ENCODE measurements around the gene OSTM1. TPM values are rescaled to one million over a fixed set of nuclear protein-coding genes. Genes with fewer than 3 reads are reported as not detected.

The OSTM1 gene
- total and polyA plus RNA-seq, 10 of the 15 experiments (the other 5 are each of a cell fraction or from before 2014, with no cell fraction given) = 3.0 to 17.1 (median 5.8) TPM

- Histone ChIP-seq H3K79me2 (ENCODE audit: control insufficient read depth, insufficient read depth, low read length) (peaks cover 4% of the 10 kb centered on the region), H3K9ac (ENCODE audit: control insufficient read depth, insufficient read depth, low read length) (peak overlapping the region; percentile 78; the same call in 1 of the 2 replicates), H3K4me2 (ENCODE audit: control insufficient read depth, insufficient read depth) (peak overlapping the region; percentile 88), H3K9me3 (replicated peaks; ENCODE audit: control insufficient read depth, insufficient read depth, low read length) (no peaks in the 10 kb centered on the region), H4K20me1 (ENCODE audit: control insufficient read depth, insufficient read depth) (no peaks in the 10 kb centered on the region), H3K27ac (ENCODE audit: control insufficient read depth, insufficient read depth) (0 out of 2 replicates have a peak overlapping the region, but pooled peaks have one; percentile 37), H3K27me3 (replicated peaks in 1 of 2; ENCODE audit: control insufficient read depth in 2 of 2, insufficient read depth in 2 of 2, low read length in 1 of 2) (no peaks in the 10 kb centered on the region), H2AFZ (ENCODE audit: control insufficient read depth, low read depth, low read length) (peak overlapping the region; percentile 98), H3K4me3 (peak overlapping the region; percentile 93), H3K36me3 (ENCODE audit: control insufficient read depth in 2 of 2, insufficient read depth in 2 of 2, low read length in 1 of 2) (no peaks in the 10 kb centered on the region), H3K4me1 (ENCODE audit: control insufficient read depth, insufficient read depth, low read length) (peaks cover 4% of the 10 kb centered on the region)
- no peak for TF ChIP-seq HSF1 (IDR thresholded peaks at IDR 0.05; ENCODE audit: low read depth, low read length)
- no peak for TF ChIP-seq SREBF2 (IDR thresholded peaks at IDR 0.05; ENCODE audit: low read length)
- TF ChIP-seq PAX8 (IDR thresholded peaks at IDR 0.05) = no peak
- in situ Hi-C loops (cut with MboI) = no loop called here
- ChIA-PET CTCF (interaction anchor here (1.5 kb wide), 1 partner anchor 9 kb away, joined by 3 read pairs; no protein-coding TSS in a partner anchor), RAD21 (ENCODE audit: unreplicated experiment) (no interaction called here), SMC1A (ENCODE audit: uncharacterized antibody, unreplicated experiment) (interaction anchor here (0.8 kb wide), 1 partner anchor 18 kb away, joined by 4 read pairs; no protein-coding TSS in a partner anchor), POLR2A (interaction anchor here (0.7 kb wide), 1 partner anchor 16 kb away, joined by 4 read pairs; no protein-coding TSS in a partner anchor)
- ATAC-seq (peak; percentile 70), DNase-seq (ENCODE audit: low read depth, low spot score) (no peak), FAIRE-seq (no peak)
- intact Hi-C loops (cut with micrococcal nuclease; ENCODE audit: unreplicated experiment) = no loop called here
- BruUV-seq (replicated peaks) = no TSS peak
- under 1% methylated on average over 12 of the region's 12 CpGs for WGBS (ENCODE audit: insufficient coverage, insufficient replicate concordance, low lambda C conversion rate, missing lambda C conversion rate)
Observed at GRCh38 chr6:108074057-108074358, 533 bp downstream of the OSTM1 start.

GRCh38 chr6:108071736-108072276 lies 2.7 kb downstream of the OSTM1 start:
- WGBS (ENCODE audit: insufficient coverage, insufficient replicate concordance, low lambda C conversion rate, missing lambda C conversion rate) = 71% methylated on average over 3 of the region's 3 CpGs
- H3K4me1 ChIP-seq (ENCODE audit: control insufficient read depth, insufficient read depth, low read length) = peaks cover 7% of the 10 kb centered on the region
- SMC1A ChIA-PET (ENCODE audit: uncharacterized antibody, unreplicated experiment) = interaction anchor here (0.7 kb wide), 1 partner anchor 129 kb away, joined by 3 read pairs; no protein-coding TSS in a partner anchor
- H3K27me3 ChIP-seq (replicated peaks in 1 of 2; ENCODE audit: control insufficient read depth in 2 of 2, insufficient read depth in 2 of 2, low read length in 1 of 2) = no peaks in the 10 kb centered on the region
- no peak overlapping the region for H3K4me3 ChIP-seq
- no TSS peak for BruUV-seq (replicated peaks)
- H3K27ac ChIP-seq (ENCODE audit: control insufficient read depth, insufficient read depth) = no peak overlapping the region
- no peak overlapping the region for H3K4me2 ChIP-seq (ENCODE audit: control insufficient read depth, insufficient read depth)
- ATAC-seq = no peak
- no peak overlapping the region for H3K9ac ChIP-seq (ENCODE audit: control insufficient read depth, insufficient read depth, low read length)
- DNase-seq (ENCODE audit: low read depth, low spot score) = no peak
- intact Hi-C loops (cut with micrococcal nuclease; ENCODE audit: unreplicated experiment) (no loop called here), in situ Hi-C loops (cut with MboI) (no loop called here)
- RAD21 ChIA-PET (ENCODE audit: unreplicated experiment) = no interaction called here
- no peaks in the 10 kb centered on the region for H4K20me1 ChIP-seq (ENCODE audit: control insufficient read depth, insufficient read depth)
- CTCF ChIA-PET = no interaction called here
- no peak for TF ChIP-seq KDM1A (IDR thresholded peaks at IDR 0.05; ENCODE audit: borderline replicate concordance)
- TF ChIP-seq RUNX3 (IDR thresholded peaks at IDR 0.05; ENCODE audit: low read length) = no peak
- TF ChIP-seq BCL11A (IDR thresholded peaks at IDR 0.05; ENCODE audit: low read depth, low read length) = no peak
- no peak for TF ChIP-seq SRF (IDR thresholded peaks at IDR 0.05; ENCODE audit: low read depth in 2 of 2, low read length in 2 of 2)
- no peak for TF ChIP-seq NR2C1 (IDR thresholded peaks at IDR 0.05)
- TF ChIP-seq CHD1 (IDR thresholded peaks at IDR 0.05; ENCODE audit: low read depth, low read length) = no peak
- TF ChIP-seq MAX (IDR thresholded peaks at IDR 0.05; ENCODE audit: low read depth, low read length) = no peak
- no peak for TF ChIP-seq TBL1XR1 (IDR thresholded peaks at IDR 0.05; ENCODE audit: low read depth, low read length)
- TF ChIP-seq RELB (IDR thresholded peaks at IDR 0.05; ENCODE audit: low read depth) = no peak
- POLR2A ChIA-PET = no interaction called here
- H3K36me3 ChIP-seq (ENCODE audit: control insufficient read depth in 2 of 2, insufficient read depth in 2 of 2, low read length in 1 of 2) = no peaks in the 10 kb centered on the region
- no peak overlapping the region for H2AFZ ChIP-seq (ENCODE audit: control insufficient read depth, low read depth, low read length)
- no peaks in the 10 kb centered on the region for H3K9me3 ChIP-seq (replicated peaks; ENCODE audit: control insufficient read depth, insufficient read depth, low read length)
- H3K79me2 ChIP-seq (ENCODE audit: control insufficient read depth, insufficient read depth, low read length) = peaks cover 4% of the 10 kb centered on the region
- FAIRE-seq = no peak
